Measurements from ENCODE around the gene ECT2L. TPM values are rescaled to one million over a fixed set of nuclear protein-coding genes. Genes with fewer than 3 reads are reported as not detected.
"Not testable (repeated sequence)": the region's sequence is repeated elsewhere in the genome, so short reads cannot be mapped to it uniquely, and the experiment has no call there.

The ECT2L gene
- total RNA-seq, 1 donor from 2014 or later = 0.12 TPM

DNA sequence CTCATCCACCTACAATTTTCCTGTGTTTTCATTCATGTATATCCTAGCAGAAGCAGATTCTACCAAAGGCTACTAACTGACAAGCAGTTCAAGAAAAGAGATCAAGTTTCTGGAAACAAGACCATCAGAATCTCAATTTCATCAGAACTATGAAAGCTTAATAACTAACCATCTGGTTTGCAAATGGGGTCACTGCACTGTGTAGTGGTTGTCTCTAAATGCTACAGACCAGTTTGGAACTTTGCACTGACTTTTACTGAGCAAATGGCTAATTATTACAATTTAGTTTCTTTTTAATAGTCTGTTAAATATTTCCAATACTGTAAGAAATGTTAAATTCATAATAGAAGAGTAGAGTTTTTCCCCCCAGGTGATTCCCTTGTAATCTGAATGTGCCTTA lies 127.7 kb downstream of the ECT2L start:
- DNase-seq (ENCODE audit: extremely low read depth, low read depth, low spot score) = no peak

DNA sequence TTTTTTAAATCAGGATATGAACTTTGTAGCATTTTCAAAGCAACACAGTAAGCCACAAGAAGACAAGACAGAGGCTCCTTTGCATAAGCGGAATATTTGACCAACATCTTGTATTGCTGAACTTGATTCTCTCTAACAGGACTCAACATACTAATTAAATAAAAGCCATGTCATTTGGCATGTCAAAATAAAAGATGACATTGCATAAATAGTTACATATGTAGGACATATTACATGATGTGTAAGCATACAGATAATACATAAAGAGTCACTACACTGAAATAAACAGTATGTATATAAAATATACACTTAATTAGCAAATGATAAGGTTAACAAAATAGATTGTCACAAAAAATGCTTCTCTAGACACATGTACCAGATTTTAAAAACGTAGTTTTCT lies 129.9 kb downstream of the ECT2L start:
- no peak for DNase-seq (ENCODE audit: extremely low read depth, low read depth, low spot score)

DNA sequence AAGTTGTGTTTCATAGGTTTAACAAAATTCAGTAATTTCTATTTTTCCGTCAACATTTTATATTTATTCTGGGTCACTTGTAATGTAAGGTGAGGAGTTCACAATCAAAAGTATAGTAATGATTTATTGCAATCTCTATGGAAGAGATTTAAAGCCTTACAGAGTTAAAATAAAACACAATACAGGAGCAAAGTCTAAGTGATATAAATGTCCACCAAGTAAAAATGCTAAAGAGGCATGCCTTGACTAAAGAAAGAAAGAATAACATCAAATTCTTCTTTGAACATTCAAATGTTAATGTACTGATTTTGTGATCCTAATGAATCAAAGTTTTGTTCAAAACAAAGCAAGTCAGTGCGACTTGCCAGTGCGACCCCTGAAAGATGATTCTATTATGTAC lies 130.7 kb downstream of the ECT2L start:
- no peak for DNase-seq (ENCODE audit: extremely low read depth, low read depth, low spot score)

DNA sequence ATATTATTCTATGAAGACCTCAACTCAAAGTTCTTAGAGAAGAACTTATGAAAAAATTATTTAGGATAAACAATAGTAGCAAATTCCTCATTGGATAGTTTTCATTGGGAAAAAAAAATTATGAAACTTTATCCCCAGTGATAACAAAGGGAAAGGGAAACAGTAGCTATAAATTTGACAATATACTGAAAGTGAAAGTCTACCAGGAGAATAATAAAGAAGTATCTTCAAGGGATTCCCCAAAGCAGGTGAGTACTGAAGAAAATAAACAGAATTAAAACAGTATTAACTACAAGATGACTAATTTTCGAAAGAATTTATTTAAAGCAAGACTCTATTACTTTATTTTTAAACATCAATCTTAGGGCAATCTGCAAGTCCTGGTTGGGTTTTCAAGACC lies 135.8 kb downstream of the ECT2L start:
- no peak for DNase-seq (ENCODE audit: extremely low read depth, low read depth, low spot score)

DNA sequence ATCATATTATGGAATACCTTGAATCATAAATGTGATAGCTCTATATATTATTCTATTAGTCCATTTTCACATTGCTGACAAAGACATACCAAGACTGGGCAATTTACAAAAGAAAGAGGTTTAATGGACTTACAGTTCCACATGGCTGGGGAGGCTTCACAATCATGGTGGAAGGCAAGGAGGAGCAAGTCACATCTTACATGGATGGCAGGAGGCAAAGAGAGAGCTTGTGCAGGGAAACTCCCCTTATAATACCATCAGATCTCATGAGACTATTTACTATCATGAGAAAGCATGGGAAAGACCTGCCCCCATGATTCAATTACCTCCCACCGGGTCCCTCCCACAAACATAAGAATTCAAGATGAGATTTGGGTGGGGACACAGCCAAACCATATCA lies 141.0 kb downstream of the ECT2L start:
- DNase-seq (ENCODE audit: extremely low read depth, low read depth, low spot score) = not testable (repeated sequence)

DNA sequence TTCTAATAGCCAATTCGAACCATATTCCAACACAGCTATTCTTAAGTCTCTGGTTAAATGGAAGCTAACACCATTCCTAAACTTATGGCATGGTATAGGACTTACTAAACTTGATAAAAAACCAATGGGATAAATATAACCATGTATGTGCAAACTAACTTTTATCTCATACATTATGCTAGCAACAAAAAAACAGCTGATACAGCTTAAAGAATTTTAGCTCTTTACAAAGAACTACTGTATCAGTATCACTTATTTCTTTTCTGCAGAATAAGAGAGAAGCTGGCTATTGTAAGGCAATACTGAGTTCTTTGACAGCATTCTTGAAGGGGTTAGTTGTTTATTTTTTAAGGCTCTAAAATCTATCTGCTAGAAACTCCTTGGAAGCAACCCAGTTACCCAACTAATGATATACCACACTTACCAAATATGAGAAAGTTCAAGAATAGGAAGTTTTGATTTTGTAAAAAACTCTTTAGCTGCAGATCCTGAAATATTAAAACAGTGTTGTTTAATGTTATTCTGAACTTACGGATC lies 147.3 kb downstream of the ECT2L start:
- no peak for DNase-seq (ENCODE audit: extremely low read depth, low read depth, low spot score)

DNA sequence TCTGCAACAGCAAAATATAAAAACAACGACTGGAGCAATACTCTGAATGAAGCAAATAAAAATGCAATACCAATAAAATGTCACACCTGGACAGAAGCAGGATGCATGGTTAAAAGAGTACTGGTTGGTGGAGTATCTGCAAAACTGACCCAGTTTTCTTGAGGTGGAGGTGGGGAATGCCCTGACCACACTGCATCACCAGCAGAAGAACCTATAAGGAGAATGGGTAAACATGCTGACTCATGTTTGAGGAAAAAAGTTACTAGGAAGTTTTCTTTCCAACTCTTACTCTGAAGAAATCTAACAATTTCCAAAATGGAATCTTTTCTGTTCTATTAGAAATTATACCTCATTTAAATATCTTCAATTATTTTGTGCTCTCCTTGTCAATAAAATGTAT lies 148.5 kb downstream of the ECT2L start:
- no peak for DNase-seq (ENCODE audit: extremely low read depth, low read depth, low spot score)

DNA sequence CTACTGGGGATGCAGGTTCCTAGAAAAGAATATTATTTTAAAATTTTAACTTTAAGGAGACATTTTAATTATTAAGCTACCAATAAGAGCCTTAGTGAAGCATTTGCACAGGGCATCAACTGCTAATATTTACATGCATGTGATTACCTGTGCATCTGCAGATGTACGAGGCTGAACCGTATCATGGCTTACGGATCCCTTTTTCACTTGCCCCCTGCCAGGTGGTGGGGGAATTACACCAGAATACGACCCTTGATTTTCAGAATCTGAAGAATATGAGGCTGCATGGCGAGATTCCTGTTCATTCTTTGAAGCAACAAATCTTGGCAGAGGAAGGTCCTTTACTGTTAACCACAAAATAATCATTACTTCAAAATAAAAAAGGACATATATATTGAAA lies 149.5 kb downstream of the ECT2L start:
- DNase-seq (ENCODE audit: extremely low read depth, low read depth, low spot score) = no peak

DNA sequence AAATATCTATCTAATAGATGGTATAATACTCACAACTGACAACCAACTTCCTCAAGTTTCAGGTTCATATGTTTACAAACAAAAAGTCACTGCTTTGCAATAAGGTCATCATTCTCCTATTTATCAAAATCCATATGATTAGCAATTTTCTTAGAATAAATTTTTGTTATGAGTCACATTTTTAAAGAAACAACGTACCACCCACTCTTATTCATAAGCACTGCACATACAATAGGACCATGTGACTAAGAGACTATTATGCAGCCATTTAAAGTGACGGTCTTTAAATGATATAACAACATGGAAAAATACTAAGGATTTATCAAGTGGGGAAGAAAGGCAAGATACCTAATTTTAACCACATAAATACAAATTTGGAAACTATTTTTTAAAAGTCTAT lies 152.1 kb downstream of the ECT2L start:
- DNase-seq (ENCODE audit: extremely low read depth, low read depth, low spot score) = no peak

DNA sequence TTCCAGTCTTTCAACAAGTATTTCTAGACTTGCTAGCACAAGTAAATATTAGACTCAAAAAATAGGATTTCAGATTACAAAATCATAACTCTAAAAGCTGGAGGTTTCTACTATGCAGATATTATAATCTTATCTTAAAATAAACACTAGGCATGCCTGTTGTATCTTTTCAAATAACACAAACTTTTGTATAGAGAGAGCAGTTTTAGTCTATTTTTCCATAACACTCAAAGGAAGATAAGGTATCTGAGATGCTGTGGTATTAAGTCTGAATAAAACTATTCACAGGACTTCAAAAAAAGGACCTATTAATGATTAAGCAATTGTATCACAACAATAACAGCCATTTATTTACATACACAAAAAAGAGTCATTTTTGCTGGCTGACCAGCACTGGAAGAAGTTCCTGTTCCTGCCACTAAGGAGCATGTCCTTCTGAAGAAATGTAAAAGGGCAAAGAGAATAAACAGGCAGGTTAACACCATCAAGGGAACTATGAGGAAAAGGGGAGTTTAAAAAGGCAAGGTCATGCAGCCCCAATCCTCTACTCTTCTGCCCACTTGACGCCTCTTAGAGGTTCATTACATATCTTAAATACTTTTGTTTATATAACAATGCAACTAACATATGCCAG lies 152.8 kb downstream of the ECT2L start:
- no peak for DNase-seq (ENCODE audit: extremely low read depth, low read depth, low spot score)

DNA sequence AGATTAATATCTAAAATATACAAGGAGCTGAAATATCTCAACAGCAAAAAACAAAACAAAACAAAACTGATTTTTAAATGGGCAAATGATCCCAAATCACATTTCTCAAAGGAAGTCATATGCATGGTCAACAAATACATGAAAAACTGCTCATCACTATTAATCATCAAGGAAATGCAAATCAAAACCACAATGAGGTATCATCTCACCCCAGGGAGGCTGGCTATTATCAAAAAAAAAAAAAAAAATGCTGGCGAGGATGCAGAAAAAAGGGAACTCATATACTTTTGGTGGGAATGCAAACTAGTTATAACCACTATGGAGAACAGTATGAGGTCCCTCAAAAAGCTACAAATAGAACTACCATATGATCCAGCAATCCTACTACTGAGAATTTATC lies 157.6 kb downstream of the ECT2L start:
- no peak for DNase-seq (ENCODE audit: extremely low read depth, low read depth, low spot score)

Other genes starting within 250 kb of the ECT2L start
- 10.2 and 12.1 TPM in 2 replicates for gene CCDC28A, start 22.3 kb upstream of the ECT2L start, total RNA-seq
- 25.2 and 32.1 TPM in 2 replicates for gene REPS1, start 192.2 kb downstream of the ECT2L start, total RNA-seq
- gene ABRACL, start 232.7 kb downstream of the ECT2L start, total RNA-seq = 82.8 and 132 TPM in 2 replicates

Measured in glomerular endothelial cell (primary cell).